GM19238 (cell line): ENCODE results near the gene EIF3L.

Source experiments
- DNase-seq: peaks from one replicate; pipeline ENCODE4 v3.0.0; 2011; ENCODE audit warnings: low spot score; ENCODE audit not compliant: insufficient read length

The EIF3L gene

GRCh38 chr22:37817705-37818408 is 31.4 kb upstream of the EIF3L start:
- DNase-seq: peak; percentile 87

GRCh38 chr22:37818409-37819104 is 30.7 kb upstream of the EIF3L start:
- peak; percentile 70 for DNase-seq

GRCh38 chr22:37819105-37819433 is 30.1 kb upstream of the EIF3L start:
- DNase-seq: no peak

- no peak for DNase-seq
Measured at GRCh38 chr22:37820350-37820749, 28.9 kb upstream of the EIF3L start.

- no peak for DNase-seq
Measured at GRCh38 chr22:37822079-37822833, 27.0 kb upstream of the EIF3L start.

- no peak for DNase-seq
Measured at GRCh38 chr22:37823134-37823985, 25.9 kb upstream of the EIF3L start, which contains the start of gene GALR3. TSS of gene GALR3 (plus strand) at chr22:37823382. CDS start at chr22:37823407, 25 bp downstream.

- no peak for DNase-seq
Measured at GRCh38 chr22:37824674-37825641, 24.3 kb upstream of the EIF3L start.

GRCh38 chr22:37827056-37827455 is 22.2 kb upstream of the EIF3L start:
- no peak for DNase-seq

- DNase-seq: no peak
Measured at GRCh38 chr22:37830093-37830842, 19.0 kb upstream of the EIF3L start.

GRCh38 chr22:37831472-37831871 is 17.7 kb upstream of the EIF3L start:
- DNase-seq: no peak

- no peak for DNase-seq
Measured at GRCh38 chr22:37832022-37832857, 17.0 kb upstream of the EIF3L start.

GRCh38 chr22:37842015-37842793 is 7.0 kb upstream of the EIF3L start:
- no peak for DNase-seq

GRCh38 chr22:37843741-37844089 is 5.5 kb upstream of the EIF3L start:
- DNase-seq: peak; percentile 52

GRCh38 chr22:37844904-37845329 is 4.3 kb upstream of the EIF3L start:
- no peak for DNase-seq

GRCh38 chr22:37846433-37846832 is 2.8 kb upstream of the EIF3L start:
- no peak for DNase-seq

- DNase-seq: no peak
Measured at GRCh38 chr22:37848587-37849088, 581 bp upstream of the EIF3L start.

- DNase-seq: no peak
Measured at GRCh38 chr22:37850801-37851200, 1.6 kb downstream of the EIF3L start.

- no peak for DNase-seq
Measured at GRCh38 chr22:37852418-37852817, 3.2 kb downstream of the EIF3L start.
